GM21786 (cell line): ENCODE data around the gene PEX16.
A peak's percentile ranks its signal among the peaks of the same experiment; 100 is the strongest.
"Not testable (repeated sequence)": the region's sequence is repeated elsewhere in the genome, so short reads cannot be mapped to it uniquely, and the experiment has no call there.

ENCODE experiments used
- ATAC-seq: cut with Tn5 transposase; IDR thresholded peaks from one replicate; pipeline ENCODE4 v1.9.1; 2021; ENCODE audit not compliant: unreplicated experiment

PEX16 gene

GRCh38 chr11:45918962-45919675, 1.4 kb upstream of the PEX16 start:
- ATAC-seq = no peak

- peak; percentile 35 for ATAC-seq
Observed at GRCh38 chr11:45918331-45918941, 759 bp upstream of the PEX16 start.

GRCh38 chr11:45917286-45917622, 423 bp downstream of the PEX16 start:
- no peak for ATAC-seq

- ATAC-seq = no peak
Observed at GRCh38 chr11:45915446-45915845, 2.2 kb downstream of the PEX16 start.

- ATAC-seq = no peak
Observed at GRCh38 chr11:45913942-45914635, 3.6 kb downstream of the PEX16 start.

- no peak for ATAC-seq
Observed at GRCh38 chr11:45913514-45913913, 4.2 kb downstream of the PEX16 start.

- no peak for ATAC-seq
Observed at GRCh38 chr11:45910623-45911022, 7.1 kb downstream of the PEX16 start.

GRCh38 chr11:45909594-45910475, 7.8 kb downstream of the PEX16 start:
- ATAC-seq = no peak

- no peak for ATAC-seq
Observed at GRCh38 chr11:45907911-45908370, 9.7 kb downstream of the PEX16 start.

GRCh38 chr11:45906965-45907611, 10.6 kb downstream of the PEX16 start, which contains the start of gene FREY1:
FREY1 (minus strand) TSS chr11:45907271; CDS start chr11:45907245, 26 bp downstream.
- no peak for ATAC-seq

GRCh38 chr11:45906096-45906682, 11.5 kb downstream of the PEX16 start:
- no peak for ATAC-seq

GRCh38 chr11:45905576-45905975, 12.1 kb downstream of the PEX16 start:
- ATAC-seq = not testable (repeated sequence)

- no peak for ATAC-seq
Observed at GRCh38 chr11:45905095-45905494, 12.6 kb downstream of the PEX16 start.

GRCh38 chr11:45904309-45904915, 13.3 kb downstream of the PEX16 start:
- no peak for ATAC-seq

- ATAC-seq = no peak
Observed at GRCh38 chr11:45902452-45903380, 15.0 kb downstream of the PEX16 start.

GRCh38 chr11:45901626-45902025, 16.1 kb downstream of the PEX16 start:
- ATAC-seq = no peak

- no peak for ATAC-seq
Observed at GRCh38 chr11:45900916-45901617, 16.6 kb downstream of the PEX16 start.

- not testable (repeated sequence) for ATAC-seq
Observed at GRCh38 chr11:45900175-45900800, 17.4 kb downstream of the PEX16 start.
